HepG2 (cell line): ENCODE data around the gene CARS2. TPM values are rescaled to one million over a fixed set of nuclear protein-coding genes. Genes with fewer than 3 reads are reported as not detected.
A peak's percentile ranks its signal among the peaks of the same experiment; 100 is the strongest.

Experiments
- AHR ChIP-seq: IDR thresholded peaks from 2 replicates; pipeline ENCODE4 v1.6.1; 2018; ENCODE audit warnings: missing genetic modification reagents, missing compliant biosample characterization
- CBX5 ChIP-seq: sonication (generic); formaldehyde crosslinking; IDR thresholded peaks from 2 replicates; pipeline ENCODE4 v1.4.0; 2020; ENCODE audit warnings: missing genetic modification reagents, borderline replicate concordance
- FLYWCH1 ChIP-seq: sonication (generic); formaldehyde crosslinking; IDR thresholded peaks from 2 replicates; pipeline ENCODE4 v1.8.1; 2023; ENCODE audit warnings: mild to moderate bottlenecking, missing genetic modification reagents
- FOXK1 ChIP-seq: sonication (generic); formaldehyde crosslinking; IDR thresholded peaks from 2 replicates; pipeline ENCODE4 v1.4.0; 2020; ENCODE audit warnings: low read depth, missing genetic modification reagents, borderline replicate concordance
- GPBP1L1 ChIP-seq: sonication (generic); formaldehyde crosslinking; IDR thresholded peaks from 2 replicates; pipeline ENCODE4 v1.5.0; 2020; ENCODE audit warnings: mild to moderate bottlenecking, missing genetic modification reagents
- HDAC2 ChIP-seq: sonication (generic); formaldehyde crosslinking; IDR thresholded peaks from 2 replicates; pipeline ENCODE4 v1.4.0; 2020; ENCODE audit warnings: missing genetic modification reagents
- HMG20B ChIP-seq: conservative IDR thresholded peaks from 2 replicates; pipeline ENCODE4 v1.6.1; 2016; ENCODE audit warnings: missing genetic modification reagents, missing compliant biosample characterization
- HNF4A ChIP-seq: sonication (generic); formaldehyde crosslinking; IDR thresholded peaks from 2 replicates; pipeline ENCODE4 v1.4.0; 2020; ENCODE audit warnings: missing genetic modification reagents
- JUN ChIP-seq: sonication (generic); formaldehyde crosslinking; IDR thresholded peaks from 2 replicates; pipeline ENCODE4 v1.4.0; 2020; ENCODE audit warnings: mild to moderate bottlenecking, missing genetic modification reagents
- MIXL1 ChIP-seq: IDR thresholded peaks from 2 replicates; pipeline ENCODE4 v1.6.1; 2016
- NFYC ChIP-seq: IDR thresholded peaks from 2 replicates; pipeline ENCODE4 v1.6.1; 2016; ENCODE audit warnings: missing genetic modification reagents, missing compliant biosample characterization
- RARA ChIP-seq: IDR thresholded peaks from 2 replicates; pipeline ENCODE4 v1.6.1; 2016; ENCODE audit warnings: missing genetic modification reagents, missing compliant biosample characterization
- SOX6 ChIP-seq, 2 experiments: fragments of 450-650 bp in 1 of 2; sonication (generic) in 1 of 2; formaldehyde crosslinking in 1 of 2; IDR thresholded peaks; 2 replicates each; pipeline versions ENCODE4 v1.4.0 to v1.6.1; 2017 to 2020; ENCODE audit warnings: antibody characterized with exemption in 1 of 2, mild to moderate bottlenecking in 1 of 2, missing genetic modification reagents in 1 of 2
- SRSF9 ChIP-seq: fragments of 200-400 bp; formaldehyde crosslinking; IDR thresholded peaks from 2 replicates; pipeline ENCODE4 v1.6.1; 2018; ENCODE audit warnings: borderline replicate concordance, mild to moderate bottlenecking, low read depth, low read length; ENCODE audit not compliant: insufficient read depth, poor library complexity, severe bottlenecking
- ZNF101 ChIP-seq: sonication (generic); formaldehyde crosslinking; IDR thresholded peaks from 2 replicates; pipeline ENCODE4 v1.4.0; 2020; ENCODE audit warnings: mild to moderate bottlenecking, low read depth, missing genetic modification reagents, borderline replicate concordance
- ZNF20 ChIP-seq: sonication (generic); formaldehyde crosslinking; IDR thresholded peaks from 2 replicates; pipeline ENCODE4 v1.4.0; 2020; ENCODE audit warnings: mild to moderate bottlenecking, moderate library complexity, missing genetic modification reagents
- ZNF264 ChIP-seq: sonication (generic); formaldehyde crosslinking; IDR thresholded peaks from 2 replicates; pipeline ENCODE4 v1.4.0; 2020; ENCODE audit warnings: missing genetic modification reagents
- ZNF383 ChIP-seq: sonication (generic); formaldehyde crosslinking; IDR thresholded peaks from 2 replicates; pipeline ENCODE4 v1.4.0; 2020; ENCODE audit warnings: missing genetic modification reagents, mild to moderate bottlenecking, borderline replicate concordance
- ZNF431 ChIP-seq: sonication (generic); formaldehyde crosslinking; IDR thresholded peaks from 2 replicates; pipeline ENCODE4 v1.9.0; 2022; ENCODE audit warnings: missing genetic modification reagents, low read depth, mild to moderate bottlenecking, borderline replicate concordance
- ZNF574 ChIP-seq: sonication (generic); formaldehyde crosslinking; IDR thresholded peaks from 2 replicates; pipeline ENCODE4 v1.4.0; 2020; ENCODE audit warnings: missing genetic modification reagents
- polyA plus RNA-seq, 8 experiments: library from polyadenylated mRNA; depleted of rRNA in 3 of 8; stranded (reverse) in 7 of 8; unstranded in 1 of 8; fragments of >200 nt; fragmentation: Illumina TruSeq in 4 of 8; extraction: Trizol in 4 of 8; gene quantifications; 2 replicates each; pipeline versions ENCODE4 v1.2.1 to v1.2.3, GENCODE V29; 2011 to 2016; ENCODE audit warnings: low read depth in 4 of 8, missing spikeins in 1 of 8, mixed read lengths in 1 of 8; ENCODE audit not compliant: insufficient read depth in 1 of 8
- total RNA-seq, 5 experiments: library from RNA; depleted of rRNA; stranded (reverse); fragments of >200 nt; fragmentation: Illumina TruSeq; extraction: Trizol; gene quantifications; 2 replicates each; pipeline ENCODE4 v1.2.3, GENCODE V29; 2016; ENCODE audit warnings: low read depth in 1 of 5
- TF ChIP-seq, protein P1 (sequence below): sonication (generic); formaldehyde crosslinking; IDR thresholded peaks from 2 replicates; pipeline ENCODE4 v1.8.0; 2022; ENCODE audit warnings: mild to moderate bottlenecking, missing genetic modification reagents, borderline replicate concordance
- TF ChIP-seq, protein P2 (sequence below): sonication (generic); formaldehyde crosslinking; IDR thresholded peaks from 2 replicates; pipeline ENCODE4 v1.4.0; 2020; ENCODE audit warnings: missing genetic modification reagents, low read depth, mild to moderate bottlenecking, borderline replicate concordance

CARS2 gene
- total and polyA plus RNA-seq, 2 of the 13 experiments (the other 11 are each of a cell fraction or from before 2014, with no cell fraction given), result 41.1 to 59.3 TPM

DNA sequence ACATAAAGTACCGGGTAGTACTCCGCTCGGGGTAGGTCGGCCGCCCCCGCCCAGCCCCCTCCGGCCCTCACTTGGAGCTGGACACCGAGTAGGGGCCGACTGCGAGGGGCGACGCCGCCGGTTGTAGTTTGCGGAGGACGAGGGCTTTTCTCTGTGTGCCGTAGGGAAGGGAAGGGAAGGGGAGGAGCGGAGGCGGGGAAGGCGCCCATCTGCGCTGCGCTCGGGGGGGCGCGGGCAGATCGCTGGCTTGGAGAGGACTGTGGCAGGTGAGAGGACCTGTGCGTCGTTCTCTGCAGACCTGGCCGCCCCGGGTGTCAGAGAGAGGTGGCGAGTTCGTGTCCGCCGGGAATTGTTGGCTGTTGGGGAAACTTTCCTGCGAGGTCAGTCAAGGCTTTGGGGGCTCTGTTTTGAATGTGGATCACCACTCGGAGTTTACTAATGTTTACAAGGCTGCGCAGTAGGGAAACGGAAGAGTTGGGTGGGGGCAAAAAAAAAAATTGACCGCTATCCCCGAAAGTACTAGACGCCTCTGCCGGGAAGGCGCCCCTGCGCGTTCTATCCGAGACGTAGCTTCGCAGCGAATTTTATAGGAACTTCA is 9.0 kb upstream of the CARS2 start (continued):
- TF ChIP-seq FOXK1 (no peak), RARA (no peak), SRSF9 (no peak), ZNF574 (CRISPR knock-in tag) (peak; percentile 12; the same call in 1 of the 2 replicates), JUN (no peak), ZNF264 (peak; percentile 22; the same call in 1 of the 2 replicates), HDAC2 (CRISPR knock-in tag) (no peak), HNF4A (CRISPR knock-in tag) (0 out of 2 replicates have a peak, but pooled peaks have one; percentile 9), ZNF431 (CRISPR knock-in tag) (peak; percentile 41; the same call in 1 of the 2 replicates), SOX6 (IDR thresholded peaks at IDR 0.05) (no peak), SOX6 (CRISPR knock-in tag; IDR thresholded peaks at IDR 0.05) (peak; percentile 27; the same call in 1 of the 2 replicates), ZNF101 (CRISPR knock-in tag) (no peak), GPBP1L1 (no peak), ZNF383 (CRISPR knock-in tag) (no peak), FLYWCH1 (CRISPR knock-in tag) (no peak), AHR (no peak), HMG20B (CRISPR knock-in tag) (no peak), ZNF20 (no peak), NFYC (CRISPR knock-in tag) (no peak), CBX5 (no peak), MIXL1 (peak; percentile 52; the same call in 1 of the 2 replicates)
- TF ChIP-seq, protein P1, sequence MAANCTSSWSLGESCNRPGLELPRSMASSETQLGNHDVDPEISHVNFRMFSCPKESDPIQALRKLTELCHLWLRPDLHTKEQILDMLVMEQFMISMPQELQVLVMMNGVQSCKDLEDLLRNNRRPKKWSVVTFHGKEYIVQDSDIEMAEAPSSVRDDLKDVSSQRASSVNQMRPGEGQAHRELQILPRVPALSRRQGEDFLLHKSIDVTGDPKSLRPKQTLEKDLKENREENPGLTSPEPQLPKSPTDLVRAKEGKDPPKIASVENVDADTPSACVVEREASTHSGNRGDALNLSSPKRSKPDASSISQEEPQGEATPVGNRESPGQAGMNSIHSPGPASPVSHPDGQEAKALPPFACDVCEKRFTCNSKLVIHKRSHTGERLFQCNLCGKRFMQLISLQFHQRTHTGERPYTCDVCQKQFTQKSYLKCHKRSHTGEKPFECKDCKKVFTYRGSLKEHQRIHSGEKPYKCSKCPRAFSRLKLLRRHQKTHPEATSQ (CRISPR knock-in tag), result no peak; the same call in 1 of the 2 replicates
- TF ChIP-seq, protein P2, sequence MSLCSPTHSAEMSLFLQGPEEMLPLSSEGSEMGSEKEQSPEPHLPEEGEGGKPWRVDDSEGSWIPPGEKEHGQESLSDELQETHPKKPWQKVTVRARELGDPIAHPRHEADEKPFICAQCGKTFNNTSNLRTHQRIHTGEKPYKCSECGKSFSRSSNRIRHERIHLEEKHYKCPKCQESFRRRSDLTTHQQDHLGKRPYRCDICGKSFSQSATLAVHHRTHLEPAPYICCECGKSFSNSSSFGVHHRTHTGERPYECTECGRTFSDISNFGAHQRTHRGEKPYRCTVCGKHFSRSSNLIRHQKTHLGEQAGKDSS, result 0 out of 2 replicates have a peak, but pooled peaks have one; percentile 17
